ENCODE data around the gene VIL1.

VIL1 gene

DNA sequence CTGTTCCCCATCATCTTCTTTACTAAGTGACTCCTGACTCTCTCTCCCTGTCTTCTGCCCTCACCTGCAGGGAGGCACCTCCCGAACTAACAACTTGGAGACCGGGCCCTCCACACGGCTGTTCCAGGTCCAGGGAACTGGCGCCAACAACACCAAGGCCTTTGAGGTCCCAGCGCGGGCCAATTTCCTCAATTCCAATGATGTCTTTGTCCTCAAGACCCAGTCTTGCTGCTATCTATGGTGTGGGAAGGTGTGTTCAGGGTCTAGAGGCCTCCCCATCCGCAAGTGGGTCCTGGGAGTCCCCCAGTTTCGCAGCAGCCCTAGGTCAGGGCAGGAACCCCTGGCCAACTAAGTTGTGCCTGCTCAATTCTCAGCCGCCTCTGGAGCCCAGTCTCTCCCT, 15.5 kb downstream of the VIL1 start:
- Mint-ChIP-seq H3K4me1 (ENCODE audit: low read depth) (peaks cover 3% of the 10 kb centered on the region), H3K27ac (no peak overlapping the region), H3K4me3 (no peak overlapping the region)

DNA sequence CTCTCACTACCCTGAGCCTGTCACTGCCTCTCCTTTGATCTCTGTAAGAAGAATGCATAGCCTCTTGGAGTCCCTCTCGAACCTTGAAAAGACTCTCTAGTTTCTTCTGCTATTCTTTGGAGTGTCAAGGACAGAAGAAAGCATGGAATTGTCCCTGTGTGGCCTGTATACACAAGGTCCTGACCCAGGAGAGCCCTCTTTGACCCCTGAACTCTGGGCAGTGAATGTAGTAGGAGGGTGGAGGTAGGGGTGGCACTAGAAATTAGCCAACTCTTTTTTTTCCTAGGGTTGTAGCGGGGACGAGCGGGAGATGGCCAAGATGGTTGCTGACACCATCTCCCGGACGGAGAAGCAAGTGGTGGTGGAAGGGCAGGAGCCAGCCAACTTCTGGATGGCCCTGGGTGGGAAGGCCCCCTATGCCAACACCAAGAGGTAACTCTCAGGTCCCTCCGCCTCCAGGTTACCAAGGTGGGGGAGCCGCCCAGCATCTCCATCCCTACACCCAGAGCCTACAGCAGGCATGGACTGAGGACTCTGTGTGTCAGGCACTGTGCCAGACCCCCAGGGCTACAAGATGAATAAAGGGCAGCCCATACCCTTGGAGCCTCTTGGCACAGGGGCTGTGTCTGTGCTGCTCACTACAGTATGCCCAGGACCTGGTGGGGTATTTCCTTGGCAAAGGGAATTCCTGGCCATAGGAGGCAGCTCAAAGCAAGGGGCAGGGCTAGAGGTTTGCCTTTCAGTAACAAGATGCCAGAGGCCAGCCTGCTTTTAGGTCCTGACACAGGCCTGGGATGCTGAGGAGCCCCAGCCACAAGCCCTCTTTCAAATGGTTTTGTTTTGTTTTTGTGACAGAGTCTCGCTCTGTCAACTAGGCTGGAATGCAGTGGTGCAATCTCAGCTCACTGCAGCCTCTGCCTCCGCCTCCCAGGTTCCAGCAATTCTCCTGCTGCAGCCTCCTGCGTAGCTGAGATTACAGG, 16.4 kb downstream of the VIL1 start:
- H3K36me3 Mint-ChIP-seq (ENCODE audit: low read depth), result no peaks in the 10 kb centered on the region
- H3K27me3 Mint-ChIP-seq, result no peaks in the 10 kb centered on the region
- H3K4me1 Mint-ChIP-seq (ENCODE audit: low read depth), result peaks cover 3% of the 10 kb centered on the region
- H3K4me3 Mint-ChIP-seq, result no peak overlapping the region
- H3K9me3 Mint-ChIP-seq, result no peaks in the 10 kb centered on the region
- no peak overlapping the region for H3K27ac Mint-ChIP-seq

More for the DNA sequence above, 15.5 kb downstream of the VIL1 start:
- no peaks in the 10 kb centered on the region for H3K9me3 Mint-ChIP-seq
- no peaks in the 10 kb centered on the region for H3K27me3 Mint-ChIP-seq
- H3K36me3 Mint-ChIP-seq (ENCODE audit: low read depth), result no peaks in the 10 kb centered on the region

DNA sequence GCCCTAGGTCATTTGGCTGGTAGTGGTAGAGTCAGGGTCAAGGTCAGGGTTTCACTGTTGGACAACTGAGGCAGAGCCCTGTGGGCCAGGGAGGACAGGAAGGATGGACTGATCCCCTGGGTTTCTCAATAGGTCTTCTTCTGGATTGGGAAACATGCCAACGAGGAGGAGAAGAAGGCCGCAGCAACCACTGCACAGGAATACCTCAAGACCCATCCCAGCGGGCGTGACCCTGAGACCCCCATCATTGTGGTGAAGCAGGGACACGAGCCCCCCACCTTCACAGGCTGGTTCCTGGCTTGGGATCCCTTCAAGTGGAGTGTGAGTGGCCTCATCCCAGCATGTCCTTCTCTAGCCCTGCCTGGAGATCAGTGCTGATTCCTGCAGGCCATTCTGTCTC, 18.1 kb downstream of the VIL1 start:
- no peak overlapping the region for H3K4me3 Mint-ChIP-seq
- no peaks in the 10 kb centered on the region for H3K27me3 Mint-ChIP-seq
- H3K27ac Mint-ChIP-seq, result no peak overlapping the region
- no peaks in the 10 kb centered on the region for H3K36me3 Mint-ChIP-seq (ENCODE audit: low read depth)
- no peaks in the 10 kb centered on the region for H3K9me3 Mint-ChIP-seq
- peaks cover 3% of the 10 kb centered on the region for H3K4me1 Mint-ChIP-seq (ENCODE audit: low read depth)

DNA sequence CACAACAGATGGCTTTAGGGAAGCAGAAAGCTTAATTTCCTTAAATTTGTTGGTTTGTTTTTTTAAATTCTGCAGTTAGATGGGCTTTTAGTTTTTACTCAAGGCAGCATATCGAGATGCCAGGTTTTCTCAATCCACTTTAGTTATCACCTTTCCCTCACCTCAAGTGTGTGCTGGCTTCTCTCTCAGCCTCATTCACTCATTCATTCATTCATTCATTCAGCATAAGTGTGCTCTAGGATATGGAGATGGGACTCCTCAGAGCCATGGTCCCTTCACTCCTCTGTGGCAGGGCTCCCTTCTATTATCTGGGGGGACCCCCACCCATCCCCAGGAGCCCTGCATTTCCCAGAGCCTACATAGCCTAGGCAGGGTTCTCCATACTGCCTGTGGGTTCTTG, 19.0 kb downstream of the VIL1 start:
- H3K36me3 Mint-ChIP-seq (ENCODE audit: low read depth), result no peaks in the 10 kb centered on the region
- no peaks in the 10 kb centered on the region for H3K27me3 Mint-ChIP-seq
- peaks cover 3% of the 10 kb centered on the region for H3K4me1 Mint-ChIP-seq (ENCODE audit: low read depth)
- H3K9me3 Mint-ChIP-seq, result no peaks in the 10 kb centered on the region
- no peak overlapping the region for H3K27ac Mint-ChIP-seq
- no peak overlapping the region for H3K4me3 Mint-ChIP-seq

DNA sequence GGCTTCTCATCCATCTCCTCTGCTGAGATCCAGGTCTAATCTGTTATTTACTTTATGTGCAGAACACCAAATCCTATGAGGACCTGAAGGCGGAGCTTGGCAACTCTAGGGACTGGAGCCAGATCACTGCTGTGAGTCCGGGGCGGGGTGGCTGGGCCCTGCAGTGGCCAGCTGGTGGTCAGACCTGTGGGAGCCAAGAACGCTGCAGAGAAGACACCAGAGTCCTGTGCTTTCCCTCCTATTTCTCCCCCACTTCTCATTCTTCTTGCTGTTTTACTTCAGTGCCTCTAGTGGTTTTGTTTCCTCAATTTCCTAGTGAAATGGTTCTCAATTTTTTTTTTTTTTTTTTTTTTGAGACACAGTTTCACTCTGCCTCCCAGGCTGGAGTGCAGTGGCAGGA, 19.7 kb downstream of the VIL1 start:
- no peak overlapping the region for H3K27ac Mint-ChIP-seq
- H3K36me3 Mint-ChIP-seq (ENCODE audit: low read depth), result no peaks in the 10 kb centered on the region
- no peaks in the 10 kb centered on the region for H3K27me3 Mint-ChIP-seq
- H3K4me1 Mint-ChIP-seq (ENCODE audit: low read depth), result peaks cover 3% of the 10 kb centered on the region
- H3K4me3 Mint-ChIP-seq, result no peak overlapping the region
- H3K9me3 Mint-ChIP-seq, result no peaks in the 10 kb centered on the region

DNA sequence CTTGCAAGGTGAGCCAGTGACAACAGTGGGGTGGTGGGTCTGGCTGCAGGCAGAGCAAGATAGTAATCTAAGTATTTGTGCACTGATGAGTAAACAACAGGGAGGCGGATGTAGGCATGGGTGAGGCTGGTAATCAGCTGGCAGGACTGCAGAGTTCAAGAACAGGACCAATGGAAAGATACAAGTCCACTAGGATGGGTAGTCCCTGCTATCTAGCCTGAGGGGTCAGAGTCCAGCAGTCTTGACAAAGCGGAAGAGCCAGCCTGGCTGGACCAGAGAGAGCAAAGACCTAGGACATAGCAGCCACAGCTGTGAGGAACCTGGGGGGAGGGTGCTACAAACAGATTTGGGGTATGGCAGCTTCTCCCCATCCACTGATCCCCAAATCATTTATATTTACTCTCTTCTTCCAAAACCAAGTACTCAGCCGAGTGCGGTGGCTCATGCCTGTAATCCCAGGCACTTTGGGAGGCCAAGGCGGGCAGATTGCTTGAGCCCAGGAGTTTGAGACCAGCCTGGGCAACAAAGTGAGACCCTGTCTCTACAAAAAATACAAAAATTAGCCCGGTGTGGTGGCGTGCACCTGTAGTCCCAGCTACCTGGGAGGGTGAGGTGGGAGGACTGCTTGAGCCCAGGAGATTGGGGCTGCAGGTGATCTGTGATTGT, 25.9 kb downstream of the VIL1 start:
- H3K9me3 Mint-ChIP-seq, result no peaks in the 10 kb centered on the region
- H3K27ac Mint-ChIP-seq, result no peak overlapping the region
- no peaks in the 10 kb centered on the region for H3K4me1 Mint-ChIP-seq (ENCODE audit: low read depth)
- peaks cover 19% of the 10 kb centered on the region for H3K36me3 Mint-ChIP-seq (ENCODE audit: low read depth)
- no peak overlapping the region for H3K4me3 Mint-ChIP-seq
- no peaks in the 10 kb centered on the region for H3K27me3 Mint-ChIP-seq

DNA sequence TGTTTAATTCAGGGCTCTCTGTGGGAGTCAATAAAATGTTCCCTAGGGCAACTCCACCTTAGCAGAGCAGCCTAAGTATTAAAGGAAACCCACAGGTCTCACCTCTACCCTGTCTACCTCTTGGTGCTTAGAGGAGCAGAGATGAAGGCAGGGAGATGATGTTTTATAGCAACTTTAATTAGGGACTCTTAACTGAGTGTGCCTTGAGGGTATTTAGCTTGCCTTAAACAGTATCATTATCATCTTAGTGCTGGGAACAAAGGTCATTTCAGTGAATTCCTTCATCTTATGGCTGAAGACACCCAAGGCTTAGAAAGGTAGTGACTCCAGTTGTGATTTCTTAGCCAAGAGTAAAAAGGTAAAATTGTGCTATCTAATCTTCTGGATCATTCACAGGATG, 26.7 kb downstream of the VIL1 start:
- H3K4me1 Mint-ChIP-seq (ENCODE audit: low read depth), result no peaks in the 10 kb centered on the region

DNA sequence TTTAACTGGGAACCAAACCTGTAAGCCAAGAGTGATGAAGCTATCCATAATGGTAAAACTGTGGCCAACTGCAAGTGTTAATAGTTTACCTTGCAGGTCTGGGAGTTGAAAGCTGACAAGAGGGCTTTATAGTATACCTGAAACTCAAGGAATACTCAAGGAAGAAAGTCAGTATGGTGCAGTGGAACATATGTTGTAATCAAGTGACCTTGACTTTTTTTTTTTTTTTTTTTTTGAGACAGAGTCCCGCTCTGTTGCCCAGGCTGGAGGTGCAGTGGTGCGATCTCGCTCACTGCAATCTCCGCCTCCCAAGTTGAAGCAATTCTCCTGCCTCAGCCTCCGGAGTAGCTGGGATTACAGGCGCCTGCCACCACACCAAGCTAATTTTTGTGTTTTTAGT, 27.6 kb downstream of the VIL1 start:
- Mint-ChIP-seq H3K27me3 (no peaks in the 10 kb centered on the region), H3K27ac (no peak overlapping the region), H3K36me3 (ENCODE audit: low read depth) (peaks cover 28% of the 10 kb centered on the region), H3K4me1 (ENCODE audit: low read depth) (no peaks in the 10 kb centered on the region), H3K9me3 (no peaks in the 10 kb centered on the region), H3K4me3 (no peak overlapping the region)

More for the DNA sequence above, 26.7 kb downstream of the VIL1 start:
- H3K4me3 Mint-ChIP-seq, result no peak overlapping the region
- peaks cover 26% of the 10 kb centered on the region for H3K36me3 Mint-ChIP-seq (ENCODE audit: low read depth)
- H3K9me3 Mint-ChIP-seq, result no peaks in the 10 kb centered on the region
- H3K27ac Mint-ChIP-seq, result no peak overlapping the region
- no peaks in the 10 kb centered on the region for H3K27me3 Mint-ChIP-seq

DNA sequence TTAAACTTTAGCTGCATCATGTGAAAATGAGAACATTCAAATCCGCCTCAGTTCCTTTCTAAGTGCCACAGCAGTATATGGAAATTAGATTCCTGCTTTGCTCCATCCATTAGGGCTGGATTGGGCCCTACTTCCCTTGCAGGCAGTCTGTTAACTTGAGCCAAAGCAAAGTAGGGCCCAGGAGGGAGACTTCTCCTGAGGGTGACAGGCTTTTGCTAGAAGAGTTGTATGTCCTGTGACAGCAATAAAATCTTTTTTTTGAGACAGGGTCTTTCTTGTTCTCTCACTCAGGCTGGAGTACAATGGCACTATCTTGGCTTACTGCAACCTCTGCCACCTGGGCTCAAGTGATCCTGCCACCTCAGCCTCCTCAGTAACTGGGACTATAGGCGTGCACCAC, 28.1 kb downstream of the VIL1 start:
- Mint-ChIP-seq H3K36me3 (ENCODE audit: low read depth) (peaks cover 31% of the 10 kb centered on the region), H3K27ac (no peak overlapping the region), H3K9me3 (no peaks in the 10 kb centered on the region), H3K4me3 (no peak overlapping the region), H3K4me1 (ENCODE audit: low read depth) (no peaks in the 10 kb centered on the region), H3K27me3 (no peaks in the 10 kb centered on the region)

DNA sequence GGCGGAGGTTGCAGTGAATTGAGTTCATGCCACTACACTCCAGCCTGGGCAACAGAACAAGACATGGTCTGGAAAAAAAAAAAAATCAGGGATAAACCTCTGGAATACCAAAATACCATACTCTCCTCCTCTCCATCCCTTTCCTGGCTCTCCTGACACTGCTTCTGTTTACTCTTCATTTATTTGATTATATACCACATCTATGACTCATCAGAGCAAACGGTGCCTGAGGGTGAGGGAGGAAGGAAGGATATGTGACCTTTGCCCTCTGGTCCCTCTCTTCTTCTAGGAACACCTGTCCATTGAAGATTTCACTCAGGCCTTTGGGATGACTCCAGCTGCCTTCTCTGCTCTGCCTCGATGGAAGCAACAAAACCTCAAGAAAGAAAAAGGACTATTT, 30.0 kb downstream of the VIL1 start:
- Mint-ChIP-seq H3K4me3 (no peak overlapping the region), H3K9me3 (no peaks in the 10 kb centered on the region), H3K36me3 (ENCODE audit: low read depth) (peaks cover 47% of the 10 kb centered on the region), H3K27ac (no peak overlapping the region), H3K4me1 (ENCODE audit: low read depth) (no peaks in the 10 kb centered on the region), H3K27me3 (no peaks in the 10 kb centered on the region)

DNA sequence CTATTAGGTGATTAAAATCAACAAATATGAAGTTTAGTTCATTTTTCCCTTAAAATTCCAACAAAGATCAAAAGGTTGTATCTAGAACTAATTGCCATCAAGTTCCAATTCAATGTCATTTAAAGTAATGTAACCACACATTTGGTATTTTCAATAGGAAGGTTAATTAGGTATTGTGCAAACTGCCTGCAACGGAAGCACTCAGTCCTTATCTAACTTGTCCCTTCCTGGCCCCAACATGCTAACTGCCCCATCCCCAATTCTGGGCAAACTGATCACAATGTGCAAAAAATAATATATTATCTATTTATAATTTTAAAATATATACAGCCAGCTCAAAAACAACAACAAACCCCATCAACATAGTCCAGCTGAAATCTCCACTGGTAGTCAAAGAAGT, 33.2 kb downstream of the VIL1 start:
- Mint-ChIP-seq H3K27ac (no peak overlapping the region), H3K9me3 (peaks cover 10% of the 10 kb centered on the region), H3K27me3 (no peaks in the 10 kb centered on the region), H3K4me3 (no peak overlapping the region), H3K4me1 (ENCODE audit: low read depth) (no peaks in the 10 kb centered on the region), H3K36me3 (ENCODE audit: low read depth) (peaks cover 74% of the 10 kb centered on the region)

DNA sequence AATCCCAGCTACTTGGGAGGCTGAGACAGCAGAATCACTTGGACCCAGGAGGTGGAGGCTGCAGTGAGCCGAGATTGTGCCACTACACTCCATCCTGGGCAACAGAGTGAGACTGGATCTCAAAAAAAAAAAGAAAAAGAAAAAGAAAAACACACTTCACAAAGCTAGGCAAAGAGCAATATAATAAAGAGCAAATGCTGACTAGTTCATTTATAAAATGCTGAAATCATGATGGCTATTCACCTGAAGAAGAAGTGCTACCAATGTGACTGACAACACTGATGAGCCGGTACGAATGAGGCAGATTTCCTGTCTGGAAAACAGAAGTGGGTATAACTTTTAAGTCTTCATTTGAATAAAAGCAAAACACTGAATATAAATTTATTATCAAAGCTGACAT, 37.9 kb downstream of the VIL1 start:
- Mint-ChIP-seq H3K27ac (no peak overlapping the region), H3K4me3 (no peak overlapping the region), H3K36me3 (ENCODE audit: low read depth) (peaks cover 67% of the 10 kb centered on the region), H3K4me1 (ENCODE audit: low read depth) (no peaks in the 10 kb centered on the region), H3K27me3 (no peaks in the 10 kb centered on the region), H3K9me3 (peaks cover 10% of the 10 kb centered on the region)

DNA sequence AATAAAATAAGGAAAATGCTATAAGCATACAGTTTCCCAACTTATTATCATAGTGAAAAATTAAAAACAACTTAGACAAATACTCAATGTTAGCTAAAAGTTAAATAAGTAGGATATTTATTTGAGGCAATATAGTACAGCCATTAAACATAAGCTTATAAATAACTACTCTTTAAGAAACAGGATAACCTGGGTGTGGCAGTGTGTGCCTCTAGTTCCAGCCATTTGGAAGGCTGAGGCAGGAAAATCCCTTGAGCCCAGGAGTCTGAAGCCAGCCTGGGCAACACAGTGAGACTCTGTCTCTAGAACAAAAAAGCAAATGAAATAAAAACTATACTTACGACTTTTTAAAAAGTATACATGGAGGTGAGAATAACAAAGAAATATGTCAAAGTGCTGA, 39.7 kb downstream of the VIL1 start:
- no peaks in the 10 kb centered on the region for H3K4me1 Mint-ChIP-seq (ENCODE audit: low read depth)
- H3K36me3 Mint-ChIP-seq (ENCODE audit: low read depth), result peaks cover 64% of the 10 kb centered on the region
- H3K9me3 Mint-ChIP-seq, result peaks cover 10% of the 10 kb centered on the region
- no peak overlapping the region for H3K4me3 Mint-ChIP-seq
- H3K27me3 Mint-ChIP-seq, result no peaks in the 10 kb centered on the region
- no peak overlapping the region for H3K27ac Mint-ChIP-seq

DNA sequence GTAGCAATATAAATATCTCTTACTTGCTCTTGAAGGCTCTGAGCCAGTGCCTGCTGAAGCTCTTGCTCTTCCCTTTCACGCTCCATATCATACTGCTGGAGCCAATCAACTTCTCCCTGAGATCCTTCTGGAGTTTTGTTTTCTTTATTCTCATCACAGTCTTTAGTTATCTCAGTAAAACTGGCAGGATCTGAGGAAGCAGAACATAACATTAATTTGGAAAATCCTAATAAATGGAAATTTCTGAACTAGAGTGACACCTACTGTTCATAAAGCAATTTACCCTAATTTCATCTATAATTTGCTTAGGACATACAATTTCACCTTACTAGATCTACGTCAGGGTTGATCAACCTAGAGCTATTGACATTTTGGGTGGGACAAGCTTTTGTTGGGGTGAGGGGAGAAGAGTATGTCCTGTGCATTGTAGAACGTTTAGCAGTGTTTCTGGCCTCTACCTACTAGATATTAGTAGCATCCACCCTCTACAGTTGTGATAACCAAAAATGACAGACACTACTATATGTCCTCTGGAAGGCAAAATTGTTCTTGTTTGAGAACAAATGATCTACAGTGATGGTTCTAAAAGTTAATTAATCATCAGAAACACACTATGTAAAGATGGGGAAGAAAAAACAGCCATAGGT, 47.2 kb downstream of the VIL1 start:
- Mint-ChIP-seq H3K4me1 (ENCODE audit: low read depth) (peaks cover 5% of the 10 kb centered on the region), H3K36me3 (ENCODE audit: low read depth) (peaks cover 57% of the 10 kb centered on the region), H3K27ac (no peak overlapping the region), H3K27me3 (no peaks in the 10 kb centered on the region), H3K4me3 (no peak overlapping the region), H3K9me3 (no peaks in the 10 kb centered on the region)

DNA sequence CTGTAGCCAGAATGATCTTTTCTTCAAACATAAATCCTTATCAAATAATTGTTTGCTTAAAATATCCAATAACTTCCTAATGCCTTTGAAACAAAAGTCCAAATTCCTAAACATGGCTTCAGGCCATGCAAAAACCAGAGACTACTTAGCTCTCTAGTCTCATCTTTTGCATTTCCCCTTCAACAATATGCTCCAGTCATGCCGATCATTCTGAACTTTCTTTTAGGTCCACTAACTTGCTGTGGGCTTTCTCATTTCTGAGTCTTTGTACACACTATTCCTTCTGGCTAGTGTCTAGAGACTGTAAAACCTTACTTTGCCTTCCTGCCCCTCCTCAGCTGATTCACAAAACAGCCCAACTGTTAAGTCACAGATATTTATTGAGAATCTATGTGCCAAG, 51.5 kb downstream of the VIL1 start:
- Mint-ChIP-seq H3K9me3 (no peaks in the 10 kb centered on the region), H3K27ac (no peak overlapping the region), H3K4me3 (no peak overlapping the region), H3K27me3 (no peaks in the 10 kb centered on the region), H3K36me3 (ENCODE audit: low read depth) (peaks cover 58% of the 10 kb centered on the region), H3K4me1 (ENCODE audit: low read depth) (peaks cover 14% of the 10 kb centered on the region)
